ENCODE data around the gene FAM240B.

DNA sequence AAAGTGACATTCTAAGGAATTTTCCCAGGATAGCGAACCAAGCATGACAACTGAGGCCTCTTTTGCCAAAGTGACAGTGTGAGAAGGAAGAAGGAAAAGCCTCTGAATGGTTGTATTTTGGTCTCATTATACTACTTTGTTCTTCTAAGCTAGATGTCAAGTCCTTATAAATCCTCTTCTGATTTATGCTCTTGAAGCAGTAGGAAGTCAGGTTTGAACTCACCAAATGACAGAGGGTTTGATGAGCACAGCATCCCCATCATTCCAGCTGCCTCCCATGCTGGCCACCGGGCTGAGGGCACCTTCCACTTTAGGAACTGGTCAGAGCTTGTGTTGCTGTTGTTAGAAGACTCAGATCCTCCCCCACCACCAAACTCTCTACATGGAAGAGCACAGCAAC lies 44.1 kb downstream of the FAM240B start:
- TF ChIP-seq, protein P1, sequence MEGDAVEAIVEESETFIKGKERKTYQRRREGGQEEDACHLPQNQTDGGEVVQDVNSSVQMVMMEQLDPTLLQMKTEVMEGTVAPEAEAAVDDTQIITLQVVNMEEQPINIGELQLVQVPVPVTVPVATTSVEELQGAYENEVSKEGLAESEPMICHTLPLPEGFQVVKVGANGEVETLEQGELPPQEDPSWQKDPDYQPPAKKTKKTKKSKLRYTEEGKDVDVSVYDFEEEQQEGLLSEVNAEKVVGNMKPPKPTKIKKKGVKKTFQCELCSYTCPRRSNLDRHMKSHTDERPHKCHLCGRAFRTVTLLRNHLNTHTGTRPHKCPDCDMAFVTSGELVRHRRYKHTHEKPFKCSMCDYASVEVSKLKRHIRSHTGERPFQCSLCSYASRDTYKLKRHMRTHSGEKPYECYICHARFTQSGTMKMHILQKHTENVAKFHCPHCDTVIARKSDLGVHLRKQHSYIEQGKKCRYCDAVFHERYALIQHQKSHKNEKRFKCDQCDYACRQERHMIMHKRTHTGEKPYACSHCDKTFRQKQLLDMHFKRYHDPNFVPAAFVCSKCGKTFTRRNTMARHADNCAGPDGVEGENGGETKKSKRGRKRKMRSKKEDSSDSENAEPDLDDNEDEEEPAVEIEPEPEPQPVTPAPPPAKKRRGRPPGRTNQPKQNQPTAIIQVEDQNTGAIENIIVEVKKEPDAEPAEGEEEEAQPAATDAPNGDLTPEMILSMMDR (IDR thresholded peaks at IDR 0.05; ENCODE audit: low read length) = no peak
- no peak for TF ChIP-seq EZH2 (IDR thresholded peaks at IDR 0.05; ENCODE audit: borderline replicate concordance, low read length)

Measured in OCI-LY1 (cell line).